GM15510 (cell line): ENCODE results near the gene GAS1.

Experiments used
- POLR2A ChIP-seq: IDR thresholded peaks from 3 replicates; pipeline ENCODE4 v1.6.1; 2011; ENCODE audit warnings: borderline replicate concordance; ENCODE audit not compliant: insufficient read length; ENCODE audit errors: extremely low read depth

The GAS1 gene

GRCh38 chr9:86909388-86909787 lies 37.9 kb downstream of the GAS1 start:
- no peak for TF ChIP-seq POLR2A

- no peak for TF ChIP-seq POLR2A
These were observed 39.0 kb downstream of the GAS1 start for GRCh38 chr9:86908261-86908660.

DNA sequence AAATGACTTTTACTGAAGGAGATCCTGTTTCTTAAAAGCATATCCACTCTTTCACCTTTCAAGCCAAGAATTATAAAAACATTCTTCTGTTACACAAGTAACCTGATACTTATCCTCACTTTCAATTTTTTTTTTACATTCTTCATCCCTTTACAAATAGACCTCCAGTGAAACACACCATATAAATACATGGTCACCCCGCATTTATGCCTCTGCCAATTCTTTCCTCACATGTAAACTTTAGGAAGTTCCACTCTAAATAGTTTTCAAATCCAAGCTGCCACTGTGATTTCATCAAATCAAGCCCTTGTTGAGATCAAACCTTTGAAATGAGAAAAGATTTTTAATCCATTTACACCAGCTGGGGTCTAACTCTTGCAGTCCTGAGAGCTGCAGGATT lies 40.0 kb downstream of the GAS1 start:
- no peak for TF ChIP-seq POLR2A

DNA sequence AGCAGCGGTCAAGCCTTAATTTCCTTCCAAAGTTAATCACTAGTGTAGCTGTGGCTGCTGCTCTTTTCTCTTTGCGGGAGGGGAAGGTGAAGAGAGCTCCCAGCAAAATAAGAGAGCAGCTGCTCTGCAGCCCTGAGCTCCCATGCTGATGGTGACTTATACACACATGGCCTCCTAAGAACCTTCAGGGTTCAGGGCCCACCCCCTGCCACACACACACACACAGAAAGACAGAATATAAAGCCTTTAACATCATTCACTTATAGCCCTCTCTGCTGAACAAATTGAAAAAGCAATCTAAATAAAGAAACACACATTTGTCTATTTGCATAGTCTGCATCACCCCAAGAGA lies 43.6 kb downstream of the GAS1 start:
- TF ChIP-seq POLR2A: no peak

DNA sequence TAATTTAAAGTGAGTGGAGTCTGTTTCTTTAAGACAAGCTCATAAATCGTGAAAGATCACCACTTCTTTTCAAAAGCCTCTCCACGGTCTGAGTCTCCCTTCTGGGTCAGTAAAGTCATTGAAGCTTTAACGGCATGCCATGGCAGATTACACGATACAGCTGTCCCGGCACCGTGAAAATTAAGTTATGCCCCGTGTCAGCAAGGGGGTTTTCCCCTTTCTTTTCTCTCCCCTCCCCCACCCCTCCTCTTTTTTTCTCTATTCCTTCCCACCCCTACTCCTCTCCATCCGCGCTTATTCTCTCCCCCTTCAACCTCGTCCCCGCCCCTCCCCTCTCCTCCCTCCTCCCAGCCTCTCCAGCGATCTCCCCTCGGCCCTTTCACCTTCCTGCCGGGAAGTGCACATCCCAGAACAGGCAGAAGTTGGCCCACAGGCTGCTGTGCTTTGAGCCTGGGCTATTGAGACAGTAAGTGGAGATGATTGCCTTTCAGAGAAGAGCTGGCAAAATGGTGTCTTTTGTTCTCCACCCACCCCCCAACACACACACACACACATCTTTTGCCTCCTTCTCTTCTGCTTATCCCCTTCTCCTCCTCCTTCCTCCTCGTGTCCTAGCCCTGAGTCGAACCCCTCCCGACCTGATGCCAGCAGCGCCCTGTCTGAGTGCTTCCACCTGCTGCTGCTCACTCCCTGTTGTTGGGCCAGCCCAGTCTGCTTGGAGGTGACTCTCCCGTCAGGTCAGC lies 44.1 kb downstream of the GAS1 start:
- TF ChIP-seq POLR2A: no peak

DNA sequence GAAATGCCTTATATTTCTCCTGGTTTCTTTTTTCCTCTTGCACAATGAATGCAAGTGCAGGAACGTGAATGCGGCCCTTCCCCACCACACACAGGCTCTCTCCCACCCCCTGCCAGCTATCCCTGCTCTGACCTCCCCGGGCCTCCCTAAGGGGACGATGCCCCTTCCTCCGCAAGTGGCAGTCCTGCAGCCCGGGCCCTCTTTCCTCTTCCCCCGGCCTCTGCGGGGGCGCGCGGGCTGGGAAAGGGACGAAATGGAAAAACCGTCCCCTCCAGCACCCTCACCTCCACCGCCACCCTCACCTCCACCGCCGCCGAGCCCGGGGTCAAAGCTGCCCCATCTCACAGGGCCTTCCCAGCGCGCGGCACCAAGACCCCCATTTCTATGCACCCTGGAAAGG lies 44.7 kb downstream of the GAS1 start:
- no peak for TF ChIP-seq POLR2A

GRCh38 chr9:86902176-86902575 lies 45.1 kb downstream of the GAS1 start:
- TF ChIP-seq POLR2A: no peak

- no peak for TF ChIP-seq POLR2A
These were observed 45.8 kb downstream of the GAS1 start for GRCh38 chr9:86901511-86901910.
